Measurements from ENCODE around the gene ECHDC1.

The ECHDC1 gene

GRCh38 chr6:127279815-127280214 lies 63.6 kb downstream of the ECHDC1 start:
- no peak for DNase-seq

- DNase-seq = no peak
These were observed 65.2 kb downstream of the ECHDC1 start for GRCh38 chr6:127277878-127278843.

- no peak for DNase-seq
These were observed 67.1 kb downstream of the ECHDC1 start for GRCh38 chr6:127276331-127276730.

- DNase-seq = no peak
These were observed 69.9 kb downstream of the ECHDC1 start for GRCh38 chr6:127273499-127273898.

- no peak for DNase-seq
These were observed 70.8 kb downstream of the ECHDC1 start for GRCh38 chr6:127272576-127272975.

- no peak for DNase-seq
These were observed 75.5 kb downstream of the ECHDC1 start for GRCh38 chr6:127267646-127268625.

GRCh38 chr6:127266892-127267645 lies 76.3 kb downstream of the ECHDC1 start:
- peak; percentile 36 for DNase-seq

- peak; percentile 83 for DNase-seq
These were observed 77.1 kb downstream of the ECHDC1 start, which contains the start of gene RNF146 for GRCh38 chr6:127266178-127266891. Gene RNF146, plus strand, starts transcription at chr6:127266864. Its CDS starts 13,475 bp downstream, at chr6:127280339.

GRCh38 chr6:127263481-127263880 lies 79.9 kb downstream of the ECHDC1 start:
- no peak for DNase-seq

- DNase-seq = no peak
These were observed 80.5 kb downstream of the ECHDC1 start for GRCh38 chr6:127262896-127263295.

- DNase-seq = no peak
These were observed 88.1 kb downstream of the ECHDC1 start for GRCh38 chr6:127255286-127255685.

- DNase-seq = no peak
These were observed 93.8 kb downstream of the ECHDC1 start for GRCh38 chr6:127249621-127250020.

GRCh38 chr6:127247114-127248096 lies 96.0 kb downstream of the ECHDC1 start:
- no peak for DNase-seq

GRCh38 chr6:127243501-127243900 lies 99.9 kb downstream of the ECHDC1 start:
- DNase-seq = no peak

Data from fibroblast of skin of right quadriceps (primary cell).